DMS153 treated with DMSO at 0.1 percent for 48 hours (cell line): ENCODE measurements around the gene SAMD13.

Experiments
- DNase-seq: peaks from one replicate; lab custom pipeline; 2025; ENCODE audit not compliant: unreplicated experiment; lab: John Stamatoyannopoulos, UW

SAMD13 gene

DNA sequence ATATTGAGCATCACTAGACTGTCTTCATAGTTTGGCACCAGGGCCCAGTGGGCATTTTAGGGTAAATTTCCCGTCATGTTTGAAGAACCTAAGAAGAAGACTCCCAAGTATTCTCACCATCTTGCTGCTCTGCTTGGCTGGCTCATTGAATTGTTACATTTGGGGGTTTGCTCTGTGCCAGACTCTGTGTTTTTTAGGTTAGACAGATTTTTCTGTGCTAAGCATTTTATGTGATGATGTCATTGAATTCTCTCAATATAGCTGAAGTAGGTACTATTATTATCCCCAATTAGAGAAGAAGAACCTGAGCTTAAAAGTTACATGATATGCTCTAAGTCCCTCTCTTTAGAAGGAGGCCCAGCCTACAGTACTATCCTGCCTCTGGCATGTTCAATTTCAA, 68.8 kb downstream of the SAMD13 start:
- no peak for DNase-seq

GRCh38 chr1:84370831-84371394, 69.4 kb downstream of the SAMD13 start:
- no peak for DNase-seq

- no peak for DNase-seq
These were observed 72.1 kb downstream of the SAMD13 start for GRCh38 chr1:84373436-84374141.

- no peak for DNase-seq
These were observed 73.6 kb downstream of the SAMD13 start for GRCh38 chr1:84374991-84375696.

GRCh38 chr1:84376000-84376910, 74.7 kb downstream of the SAMD13 start:
- DNase-seq, result no peak

- DNase-seq, result no peak
These were observed 76.1 kb downstream of the SAMD13 start for GRCh38 chr1:84377480-84378095.

DNA sequence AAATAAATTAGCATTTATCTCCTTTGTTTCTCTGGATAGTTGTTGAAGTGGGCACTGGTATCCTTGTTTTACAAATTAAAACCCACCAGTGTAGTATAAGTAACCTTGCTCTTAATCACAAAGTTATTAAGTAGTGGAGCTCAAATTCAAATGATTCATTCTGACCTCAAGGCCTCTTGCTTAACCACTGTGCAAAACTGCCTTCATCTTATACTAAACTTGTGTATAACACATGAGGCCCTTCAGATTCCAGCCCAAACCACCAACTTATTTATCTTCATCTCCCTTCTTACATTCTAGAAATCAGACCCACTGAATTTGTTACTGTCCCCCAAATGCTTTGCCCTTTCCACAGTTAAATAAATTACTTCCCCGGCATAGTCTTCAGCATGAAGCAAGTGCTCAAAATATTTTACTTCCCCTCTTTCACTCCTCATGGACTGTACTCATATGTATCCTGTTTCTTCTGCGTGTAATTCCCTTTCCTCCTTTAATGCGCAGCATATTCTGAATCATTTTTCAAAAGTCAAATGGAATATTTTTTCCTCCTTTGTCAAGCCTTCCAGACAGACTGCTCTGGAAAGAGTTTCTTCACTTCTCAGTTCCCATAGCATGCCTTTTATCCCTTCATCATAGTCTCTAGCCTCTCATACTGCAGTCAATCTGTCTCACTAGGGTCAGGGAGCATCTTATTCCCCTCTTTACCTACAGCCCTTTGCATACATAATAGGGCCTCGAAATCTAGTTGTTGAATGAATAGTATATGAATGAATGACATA, 77.8 kb downstream of the SAMD13 start:
- no peak for DNase-seq

DNA sequence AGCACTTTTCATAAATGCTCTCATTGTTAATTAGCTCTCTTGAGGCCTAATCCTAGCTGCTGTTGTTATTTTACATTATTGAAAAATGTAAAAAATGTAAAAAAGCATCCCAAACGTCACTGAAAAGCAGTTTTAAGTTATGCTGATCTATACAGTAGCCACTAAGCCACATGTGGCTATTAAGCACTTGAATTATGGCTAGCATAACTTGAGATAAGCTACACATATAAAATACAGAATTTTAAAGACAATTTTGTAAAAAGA, 78.3 kb downstream of the SAMD13 start:
- DNase-seq, result no peak

GRCh38 chr1:84382127-84382526, 80.6 kb downstream of the SAMD13 start:
- DNase-seq, result no peak

DNA sequence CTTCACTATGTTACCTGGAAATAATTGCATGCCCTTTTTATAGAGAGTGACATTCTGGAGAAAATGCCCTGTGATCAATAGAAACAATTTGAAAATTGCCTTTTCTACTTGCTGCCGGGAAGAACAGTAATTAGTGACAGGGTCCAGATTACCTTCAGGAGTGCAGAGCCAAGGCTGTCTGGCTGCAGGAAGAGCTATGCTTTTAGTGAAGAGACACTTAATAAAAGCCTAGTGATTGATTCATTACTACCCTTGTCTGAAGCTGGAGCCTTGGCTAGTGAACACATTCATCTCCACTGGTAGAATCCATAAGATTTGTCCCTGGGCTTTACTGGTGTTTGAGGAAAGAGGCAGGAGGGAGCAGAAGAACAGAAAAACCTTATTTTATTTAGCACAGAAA, 83.8 kb downstream of the SAMD13 start:
- no peak for DNase-seq

- no peak for DNase-seq
These were observed 85.4 kb downstream of the SAMD13 start for GRCh38 chr1:84386716-84387479.

GRCh38 chr1:84387480-84388163, 86.1 kb downstream of the SAMD13 start:
- DNase-seq, result no peak

DNA sequence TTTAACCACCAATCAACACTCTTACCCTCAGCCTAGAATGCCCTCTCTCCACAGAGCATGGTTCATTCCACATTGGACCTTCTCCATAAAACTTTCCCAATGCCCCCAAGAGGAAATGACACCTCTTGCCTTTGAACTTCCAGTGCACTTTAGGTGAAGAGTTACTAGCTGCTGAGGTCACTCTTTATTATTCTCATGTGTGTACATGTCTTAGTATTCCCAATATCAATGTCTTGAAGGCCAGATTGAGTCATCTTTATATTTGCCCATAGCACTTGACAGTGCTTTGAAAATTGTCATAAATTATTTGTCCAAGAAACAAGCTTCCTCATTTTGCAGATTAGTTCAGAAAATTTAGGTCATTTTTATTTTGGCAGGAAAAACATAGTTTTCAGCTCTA, 88.7 kb downstream of the SAMD13 start:
- no peak for DNase-seq

- no peak for DNase-seq
These were observed 97.0 kb downstream of the SAMD13 start, which contains the start of gene DNASE2B for GRCh38 chr1:84398175-84399155. Gene DNASE2B, plus strand, starts transcription at chr1:84398484. Its CDS starts 81 bp downstream, at chr1:84398565.
